Adrenal gland (tissue), 12 donors: ENCODE data around the gene DENND11. TPM values are rescaled to one million over a fixed set of nuclear protein-coding genes. Genes with fewer than 3 reads are reported as not detected.
A peak's percentile ranks its signal among the peaks of the same experiment; 100 is the strongest.

Source experiments
- DNase-seq, 7 donors: peaks; one replicate each; pipeline ENCODE4 v3.0.0-alpha.2; 2019 to 2020
- H3K27ac ChIP-seq, 5 donors: fragments of 200-600 bp; sonication (generic) in 4 of 5; 1 replicate in 3 of 5; 2 replicates in 2 of 5; pipeline versions ENCODE4 v1.5.1 to v1.8.0; 2016 to 2020; ENCODE audit warnings: mild to moderate bottlenecking in 1 of 5
- H3K27me3 ChIP-seq: fragments of 200-600 bp; 2 replicates; pipeline ENCODE4 v1.8.0; 2021
- H3K36me3 ChIP-seq, 2 donors: fragments of 200-600 bp; replicated peaks in 1 of 2; 1 replicate in 1 of 2; 2 replicates in 1 of 2; pipeline versions ENCODE4 v1.5.1 to v1.8.0; 2018 to 2022
- H3K4me1 ChIP-seq, 2 donors: fragments of 200-600 bp; replicated peaks in 1 of 2; 1 replicate in 1 of 2; 2 replicates in 1 of 2; pipeline versions ENCODE4 v1.5.1 to v1.8.0; 2018 to 2021
- H3K4me3 ChIP-seq, 4 donors: fragments of 200-600 bp; sonication (generic) in 3 of 4; one replicate each; pipeline ENCODE4 v1.5.1; 2016 to 2018
- H3K9me3 ChIP-seq, 3 donors: fragments of 200-600 bp; sonication (generic) in 1 of 3; replicated peaks in 1 of 3; 1 replicate in 2 of 3; 2 replicates in 1 of 3; pipeline versions ENCODE4 v1.5.1 to v1.8.0; 2016 to 2021
- POLR2A ChIP-seq, 2 donors: fragments of 450-650 bp; IDR thresholded peaks; one replicate each; pipeline ENCODE4 v1.6.1; 2017; ENCODE audit warnings: antibody characterized with exemption in 2 of 2, mild to moderate bottlenecking in 2 of 2, moderate library complexity in 1 of 2
- WGBS, 4 donors: extraction: QIAGEN DNeasy Blood & Tissue Kit in 2 of 4; methylation state at CpG; one replicate each; pipeline versions ENCODE4 v1.1.5 to v1.1.7; 2013 to 2017; 5-methylcytosine and 5-hydroxymethylcytosine counted together
- intact Hi-C, 2 donors: fragments of 100-400 bp; cut with DNase I; formaldehyde crosslinking; loops; one replicate each; pipeline versions ENCODE4 v1.14.1 to v1.15.0; 2022 to 2023
- polyA plus RNA-seq, 3 donors: library from polyadenylated mRNA; stranded (reverse); fragments of 200-250 nt in 2 of 3; fragments of 350-450 nt in 1 of 3; fragmentation: Illumina TruSeq in 1 of 3; extraction: RNeasy Lipid Tissue Mini Kit (QIAGEN cat#74804) in 1 of 3; gene quantifications; one replicate each; pipeline ENCODE4 v1.2.3, GENCODE V29; 2013 to 2014
- total RNA-seq, 9 donors: library from RNA; depleted of rRNA in 4 of 9; stranded (reverse); fragments of >200 nt in 4 of 9; fragments of 120-200 nt in 1 of 9; fragmentation: NEBNext Ultra II Directional in 1 of 9; extraction: Animal tissue kit (Norgen Biotek cat#: 25700) in 1 of 9; gene quantifications; one replicate each; pipeline versions ENCODE4 v1.1.0 to v1.2.4, GENCODE V29; 2013 to 2023
- TF ChIP-seq, protein P1 (sequence below), 6 experiments: fragments of 450-650 bp in 4 of 6; fragments of 200-600 bp in 2 of 6; sonication (generic) in 1 of 6; IDR thresholded peaks; 1 replicate in 5 of 6; 2 replicates in 1 of 6; pipeline versions ENCODE4 v1.5.1 to v1.8.0; 2016 to 2021; ENCODE audit warnings: antibody characterized with exemption in 6 of 6, mild to moderate bottlenecking in 2 of 6, moderate library complexity in 1 of 6
- donor health status: healthy with polysubstance abuse.
- donor health status: Bipolar disorder and iron deficiency.
- donor health status: DM: yes; HTN: yes; CAD: no.
- donor health status: DM: no; HTN: no; CAD: no.
- donor health status: DM: no; HTN: no; CAD: no.
- donor health status: DM: yes; HTN: yes; CAD: no.

Gene DENND11
- total and polyA plus RNA-seq, 12 donors: 2.7 to 19.3 (median 11.9) TPM

DNA sequence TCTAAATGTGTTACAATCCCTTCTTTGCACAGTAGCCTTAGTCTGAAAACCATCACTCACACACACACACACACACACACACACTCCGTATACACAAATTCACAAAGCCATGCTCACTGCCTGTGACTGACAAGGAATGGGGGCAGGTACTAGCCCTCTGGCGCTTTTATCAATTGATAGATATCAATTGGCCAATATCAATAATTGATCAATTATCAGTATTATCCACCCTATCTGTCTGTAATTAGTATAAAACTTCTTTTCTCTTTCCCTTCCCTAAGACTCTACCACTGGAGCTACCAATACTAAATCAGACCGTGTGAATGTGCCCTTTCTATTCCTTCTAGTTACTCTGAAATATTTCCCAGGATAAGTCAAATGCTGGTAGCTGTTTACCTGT is 2.1 kb downstream of the DENND11 start:
- H3K27ac ChIP-seq: no peak overlapping the region
- H3K9me3 ChIP-seq: no peaks in the 10 kb centered on the region
- no peak overlapping the region for H3K4me3 ChIP-seq
- H3K27me3 ChIP-seq: no peaks in the 10 kb centered on the region
- H3K36me3 ChIP-seq: no peaks in the 10 kb centered on the region
- no peak for TF ChIP-seq POLR2A (IDR thresholded peaks at IDR 0.05)
- TF ChIP-seq, protein P1, sequence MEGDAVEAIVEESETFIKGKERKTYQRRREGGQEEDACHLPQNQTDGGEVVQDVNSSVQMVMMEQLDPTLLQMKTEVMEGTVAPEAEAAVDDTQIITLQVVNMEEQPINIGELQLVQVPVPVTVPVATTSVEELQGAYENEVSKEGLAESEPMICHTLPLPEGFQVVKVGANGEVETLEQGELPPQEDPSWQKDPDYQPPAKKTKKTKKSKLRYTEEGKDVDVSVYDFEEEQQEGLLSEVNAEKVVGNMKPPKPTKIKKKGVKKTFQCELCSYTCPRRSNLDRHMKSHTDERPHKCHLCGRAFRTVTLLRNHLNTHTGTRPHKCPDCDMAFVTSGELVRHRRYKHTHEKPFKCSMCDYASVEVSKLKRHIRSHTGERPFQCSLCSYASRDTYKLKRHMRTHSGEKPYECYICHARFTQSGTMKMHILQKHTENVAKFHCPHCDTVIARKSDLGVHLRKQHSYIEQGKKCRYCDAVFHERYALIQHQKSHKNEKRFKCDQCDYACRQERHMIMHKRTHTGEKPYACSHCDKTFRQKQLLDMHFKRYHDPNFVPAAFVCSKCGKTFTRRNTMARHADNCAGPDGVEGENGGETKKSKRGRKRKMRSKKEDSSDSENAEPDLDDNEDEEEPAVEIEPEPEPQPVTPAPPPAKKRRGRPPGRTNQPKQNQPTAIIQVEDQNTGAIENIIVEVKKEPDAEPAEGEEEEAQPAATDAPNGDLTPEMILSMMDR (IDR thresholded peaks at IDR 0.05): no peak
- WGBS, 4 donors: 63 to 81% (median 75%) methylated on average over 3 of the region's 3 CpGs
- H3K4me1 ChIP-seq: peaks cover 3 to 23% of the 10 kb centered on the region in 2 donors
- DNase-seq: no peak
- intact Hi-C loops: no loop called here

DNA sequence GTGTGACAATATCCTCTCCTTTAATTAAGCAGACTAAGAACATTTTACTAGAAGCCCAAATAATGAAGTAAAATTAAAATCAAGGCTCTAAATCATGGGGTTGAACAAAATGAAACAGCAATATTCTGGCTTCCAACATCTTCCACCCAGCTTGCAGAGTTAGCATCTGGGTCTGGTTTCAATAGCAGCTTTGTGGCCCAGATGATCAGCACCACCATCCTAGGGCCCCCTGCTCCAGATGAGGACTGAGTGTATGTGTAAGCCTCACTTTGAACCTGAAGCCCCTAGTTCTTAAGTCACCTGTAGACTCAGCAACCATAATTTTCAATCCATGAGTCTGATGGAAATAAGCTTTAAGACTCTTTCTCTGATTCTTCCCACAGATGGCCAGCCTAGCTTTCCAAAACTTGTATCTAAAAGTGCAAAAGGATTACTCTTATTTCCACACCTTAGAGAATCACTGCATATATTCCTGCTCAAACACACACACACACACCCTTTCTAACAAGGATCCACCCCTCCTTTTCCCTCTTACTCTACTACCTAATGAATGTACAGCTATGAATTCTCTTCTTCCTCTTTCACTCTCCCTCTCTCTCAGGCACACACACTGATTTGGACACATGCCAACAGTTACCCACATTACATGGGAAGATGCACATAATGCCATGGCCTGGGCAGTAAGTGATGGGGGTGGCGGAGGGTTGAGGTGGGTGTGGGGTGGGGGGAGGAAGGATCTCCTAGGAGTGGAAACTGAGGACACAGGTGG is 3.5 kb downstream of the DENND11 start:
- DNase-seq: no peak
- Histone ChIP-seq H3K4me3 (no peak overlapping the region), H3K4me1 (peaks cover 3 to 23% of the 10 kb centered on the region in 2 donors), H3K36me3 (no peaks in the 10 kb centered on the region), H3K27me3 (no peaks in the 10 kb centered on the region), H3K27ac (no peak overlapping the region), H3K9me3 (no peaks in the 10 kb centered on the region)
- no peak for TF ChIP-seq POLR2A (IDR thresholded peaks at IDR 0.05)
- TF ChIP-seq, protein P1 (IDR thresholded peaks at IDR 0.05): no peak
- WGBS, 4 donors: 79 to 94% (median 88%) methylated on average over 1 of the region's 1 CpG
- intact Hi-C loops: no loop called here

DNA sequence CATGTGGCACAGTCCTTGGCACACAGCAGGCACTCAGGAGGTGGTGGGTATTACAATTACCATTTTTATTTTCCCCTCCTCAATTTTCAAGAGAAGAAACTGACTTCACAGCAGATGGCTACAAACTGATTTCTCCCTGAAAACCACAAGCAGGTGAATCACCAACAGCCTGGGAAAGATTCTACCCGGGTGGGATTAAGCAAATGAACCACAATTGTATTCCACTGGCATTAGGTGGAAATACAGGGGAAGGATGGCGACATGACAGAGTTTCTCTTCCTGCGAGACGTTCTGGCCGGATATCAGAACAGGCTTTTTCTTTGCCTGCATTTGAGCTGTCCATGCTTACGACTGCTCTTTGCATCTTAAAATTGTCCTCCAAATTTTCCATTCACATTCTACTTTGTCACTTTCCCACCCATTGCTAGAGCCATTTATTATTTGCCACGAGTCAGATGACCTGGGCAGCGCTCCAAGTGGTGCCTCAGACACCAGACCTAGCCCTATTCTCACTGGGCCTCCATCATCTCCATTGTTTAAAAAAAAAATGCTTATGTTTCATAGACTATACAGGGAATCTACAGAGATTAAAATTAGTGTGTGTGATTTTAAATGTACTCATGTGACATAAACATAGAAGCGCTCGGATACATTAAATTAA is 4.6 kb downstream of the DENND11 start:
- no peak overlapping the region for H3K27ac ChIP-seq
- H3K27me3 ChIP-seq: no peaks in the 10 kb centered on the region
- intact Hi-C loops: no loop called here
- no peaks in the 10 kb centered on the region for H3K36me3 ChIP-seq
- 67 to 80% (median 73%) methylated on average over 10 of the region's 10 CpGs for WGBS, 4 donors
- no peak overlapping the region for H3K4me3 ChIP-seq
- peaks cover 3 to 14% of the 10 kb centered on the region in 2 donors for H3K4me1 ChIP-seq
- TF ChIP-seq POLR2A (IDR thresholded peaks at IDR 0.05): no peak
- TF ChIP-seq, protein P1 (IDR thresholded peaks at IDR 0.05): no peak
- H3K9me3 ChIP-seq: no peaks in the 10 kb centered on the region
- DNase-seq: peak in 5 of 7 donors; percentile 33 to 62 (median 52)

DNA sequence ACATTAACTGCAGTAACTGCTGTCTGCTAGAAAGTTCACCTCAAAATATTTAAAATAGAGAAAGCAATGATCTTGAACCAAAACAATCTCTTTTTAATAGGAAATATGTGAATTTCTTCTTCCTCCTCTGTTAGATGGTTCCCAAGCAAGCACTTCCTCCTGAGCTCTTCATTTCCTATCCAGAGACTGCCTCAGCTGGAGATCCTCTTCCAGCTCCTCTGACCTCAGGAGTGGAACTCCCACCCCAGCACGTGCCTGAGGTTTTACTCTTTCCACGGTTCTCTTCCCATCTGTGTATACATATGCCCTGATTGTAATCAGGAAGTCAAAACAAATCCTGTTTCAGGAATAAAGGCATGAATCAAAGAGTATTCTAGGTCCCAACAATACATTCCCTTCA is 5.6 kb downstream of the DENND11 start:
- no peaks in the 10 kb centered on the region for H3K36me3 ChIP-seq
- TF ChIP-seq, protein P1 (IDR thresholded peaks at IDR 0.05): no peak
- no peak for TF ChIP-seq POLR2A (IDR thresholded peaks at IDR 0.05)
- no peak overlapping the region for H3K4me3 ChIP-seq
- intact Hi-C loops: no loop called here
- peaks cover 3 to 12% of the 10 kb centered on the region in 2 donors for H3K4me1 ChIP-seq
- no peak overlapping the region for H3K27ac ChIP-seq
- no peak for DNase-seq
- H3K27me3 ChIP-seq: no peaks in the 10 kb centered on the region
- 51 to 65% (median 57%) methylated on average over 2 of the region's 2 CpGs for WGBS, 4 donors
- no peaks in the 10 kb centered on the region for H3K9me3 ChIP-seq
